Esophagus muscularis mucosa (tissue), 4 donors: Measurements from ENCODE around the gene NDST4.

ENCODE experiments used
- CTCF ChIP-seq, 3 experiments: fragments of 200-600 bp in 2 of 3; fragments of 450-650 bp in 1 of 3; sonication (generic) in 2 of 3; IDR thresholded peaks; one replicate each; pipeline ENCODE4 v1.5.1; 2017 to 2019; ENCODE audit warnings: antibody characterized with exemption in 3 of 3, mild to moderate bottlenecking in 2 of 3, moderate library complexity in 1 of 3
- EP300 ChIP-seq: sonication (generic); formaldehyde crosslinking; IDR thresholded peaks from one replicate; pipeline ENCODE4 v1.6.1; 2017; ENCODE audit warnings: antibody characterized with exemption
- POLR2A ChIP-seq: fragments of 450-650 bp; IDR thresholded peaks from one replicate; pipeline ENCODE4 v1.6.1; 2017; ENCODE audit warnings: antibody characterized with exemption, moderate library complexity, mild to moderate bottlenecking, low read depth
- POLR2AphosphoS5 ChIP-seq, 2 donors: sonication (generic); formaldehyde crosslinking; IDR thresholded peaks; one replicate each; pipeline ENCODE4 v1.6.1; 2017; ENCODE audit warnings: antibody characterized with exemption in 2 of 2

- TF ChIP-seq CTCF (IDR thresholded peaks at IDR 0.05): no peak
- TF ChIP-seq POLR2AphosphoS5 (IDR thresholded peaks at IDR 0.05): no peak
- no peak for TF ChIP-seq EP300
- no peak for TF ChIP-seq POLR2A
These were observed 239.1 kb downstream of the NDST4 start for GRCh38 chr4:114874321-114874720.
